IMR-90 (cell line): ENCODE results near the gene PRSS12. TPM values are rescaled to one million over a fixed set of nuclear protein-coding genes. Genes with fewer than 3 reads are reported as not detected.

Experiments
- ATAC-seq: fragments of 200-7000 bp; cut with Tn5 transposase; 2 replicates; pipeline ENCODE4 v1.9.1; 2020; ENCODE audit warnings: low read depth, mild to moderate bottlenecking, moderate library complexity
- BruUV-seq: library from RNA; stranded (reverse); fragments of 400-500 nt; replicated peaks from 2 replicates; lab custom pipeline; 2021; lab: Mats Ljungman, UMichigan
- CTCF ChIA-PET: fragments of 300-600 bp; formaldehyde crosslinking; extraction: SDS; loops from one replicate; lab custom pipeline; 2021; ENCODE audit warnings: antibody characterized with exemption; lab: Yijun Ruan, JAX
- POLR2A ChIA-PET: fragments of 300-600 bp; sonication (Branson Sonifier 250); formaldehyde crosslinking; loops from one replicate; lab custom pipeline; 2022; ENCODE audit warnings: antibody characterized with exemption; ENCODE audit not compliant: unreplicated experiment; lab: Charles Lee
- DNase-seq: peaks from one replicate; pipeline ENCODE4 v3.0.0; 2013
- H2AFZ ChIP-seq: replicated peaks from 2 replicates; pipeline ENCODE3; 2013; ENCODE audit warnings: low read length, mild to moderate bottlenecking; ENCODE audit not compliant: poor library complexity
- H2AK5ac ChIP-seq: 2 replicates; pipeline ENCODE4 v1.6.1; 2013; ENCODE audit warnings: low read depth, low read length, inconsistent platforms
- H2AK9ac ChIP-seq: replicated peaks from 2 replicates; pipeline ENCODE3; 2013; ENCODE audit warnings: mild to moderate bottlenecking, low read depth, low read length, moderate library complexity; ENCODE audit not compliant: poor library complexity
- H2BK120ac ChIP-seq: 2 replicates; pipeline ENCODE4 v1.6.1; 2013; ENCODE audit warnings: low read depth, low read length, inconsistent platforms
- H2BK15ac ChIP-seq: 3 replicates; pipeline ENCODE4 v1.6.1; 2013; ENCODE audit warnings: low read depth, low read length, inconsistent platforms
- H2BK20ac ChIP-seq: 2 replicates; pipeline ENCODE4 v1.6.1; 2013; ENCODE audit warnings: low read depth, mild to moderate bottlenecking, inconsistent platforms, low read length, moderate library complexity
- H2BK5ac ChIP-seq: 2 replicates; pipeline ENCODE4 v1.6.1; 2013; ENCODE audit warnings: mild to moderate bottlenecking, low read depth, low read length, inconsistent platforms; ENCODE audit not compliant: poor library complexity, severe bottlenecking
- H3K14ac ChIP-seq: replicated peaks from 2 replicates; pipeline ENCODE4 v1.6.1; 2013; ENCODE audit warnings: low read depth, low read length, inconsistent platforms
- H3K18ac ChIP-seq: 2 replicates; pipeline ENCODE4 v1.6.1; 2013; ENCODE audit warnings: low read depth, low read length, control low read depth
- H3K23ac ChIP-seq: 2 replicates; pipeline ENCODE4 v1.6.1; 2013; ENCODE audit warnings: low read depth, low read length, inconsistent platforms
- H3K27ac ChIP-seq: 2 replicates; pipeline ENCODE4 v1.5.1; 2013; ENCODE audit warnings: mild to moderate bottlenecking, control low read depth, low read length; ENCODE audit not compliant: insufficient read depth
- H3K27me3 ChIP-seq: 2 replicates; pipeline ENCODE4 v1.6.1; 2013; ENCODE audit warnings: low read length; ENCODE audit not compliant: control insufficient read depth, insufficient read depth
- H3K36me3 ChIP-seq: 2 replicates; pipeline ENCODE4 v1.6.1; 2013; ENCODE audit warnings: low read length, mixed read lengths; ENCODE audit not compliant: control insufficient read depth, insufficient read depth
- H3K4ac ChIP-seq: 2 replicates; pipeline ENCODE4 v1.6.1; 2013; ENCODE audit warnings: low read depth, low read length, inconsistent platforms
- H3K4me1 ChIP-seq: 2 replicates; pipeline ENCODE4 v1.6.1; 2013; ENCODE audit warnings: low read length, mixed read lengths; ENCODE audit not compliant: control insufficient read depth, insufficient read depth
- H3K4me2 ChIP-seq: 2 replicates; pipeline ENCODE4 v1.6.1; 2013; ENCODE audit warnings: low read depth, mild to moderate bottlenecking, control low read depth, low read length, moderate library complexity
- H3K4me3 ChIP-seq: 2 replicates; pipeline ENCODE4 v1.5.1; 2013; ENCODE audit warnings: low read depth, mild to moderate bottlenecking, control low read depth, low read length, moderate library complexity; ENCODE audit not compliant: insufficient read depth
- H3K56ac ChIP-seq: 2 replicates; pipeline ENCODE4 v1.6.1; 2013; ENCODE audit warnings: low read length, inconsistent platforms; ENCODE audit not compliant: insufficient read depth; ENCODE audit errors: extremely low read depth
- H3K79me1 ChIP-seq, 2 experiments: 2 replicates each; pipeline ENCODE4 v1.6.1; 2013; ENCODE audit warnings: low read length in 2 of 2, inconsistent platforms in 1 of 2, low read depth in 1 of 2
- H3K9ac ChIP-seq: 2 replicates; pipeline ENCODE4 v1.6.1; 2013; ENCODE audit warnings: low read depth, low read length, control low read depth
- H3K9me1 ChIP-seq: 2 replicates; pipeline ENCODE4 v1.6.1; 2013; ENCODE audit warnings: low read length, inconsistent platforms; ENCODE audit not compliant: insufficient read depth
- H3K9me3 ChIP-seq: 2 replicates; pipeline ENCODE4 v1.6.1; 2013; ENCODE audit warnings: low read length; ENCODE audit not compliant: control insufficient read depth, insufficient read depth
- H4K20me1 ChIP-seq: 2 replicates; pipeline ENCODE4 v1.6.1; 2013; ENCODE audit warnings: low read length, inconsistent platforms; ENCODE audit not compliant: insufficient read depth
- H4K5ac ChIP-seq: 2 replicates; pipeline ENCODE4 v1.6.1; 2013; ENCODE audit warnings: mild to moderate bottlenecking, low read depth, low read length, control low read depth
- H4K8ac ChIP-seq, 2 experiments: 2 replicates each; pipeline ENCODE4 v1.6.1; 2013; ENCODE audit warnings: low read depth in 2 of 2, low read length in 2 of 2, control low read depth in 1 of 2, inconsistent platforms in 1 of 2
- H4K91ac ChIP-seq: 2 replicates; pipeline ENCODE4 v1.6.1; 2013; ENCODE audit warnings: low read depth, low read length, inconsistent platforms; ENCODE audit not compliant: insufficient read depth
- BHLHE40 ChIP-seq: fragments of 150-350 bp; IDR thresholded peaks from 2 replicates; pipeline ENCODE4 v1.6.1; 2016; ENCODE audit warnings: mild to moderate bottlenecking, low read depth, low read length
- CEBPB ChIP-seq: IDR thresholded peaks from 2 replicates; pipeline ENCODE4 v1.6.1; 2012; ENCODE audit warnings: low read depth, low read length, improper control_type of control experiment
- MAFK ChIP-seq: IDR thresholded peaks from 2 replicates; pipeline ENCODE4 v1.6.1; 2012; ENCODE audit warnings: low read depth, low read length, improper control_type of control experiment
- MAZ ChIP-seq: IDR thresholded peaks from 2 replicates; pipeline ENCODE4 v1.6.1; 2012; ENCODE audit warnings: low read depth, mild to moderate bottlenecking, low read length, improper control_type of control experiment, moderate library complexity, borderline replicate concordance
- MXI1 ChIP-seq: IDR thresholded peaks from 2 replicates; pipeline ENCODE4 v1.6.1; 2012; ENCODE audit warnings: low read depth, mild to moderate bottlenecking, low read length, moderate library complexity, borderline replicate concordance
- POLR2A ChIP-seq: IDR thresholded peaks from 2 replicates; pipeline ENCODE4 v1.6.1; 2012; ENCODE audit warnings: mild to moderate bottlenecking, low read depth, low read length
- RAD21 ChIP-seq: IDR thresholded peaks from 2 replicates; pipeline ENCODE4 v1.6.1; 2012; ENCODE audit warnings: low read length, improper control_type of control experiment
- RCOR1 ChIP-seq: IDR thresholded peaks from 2 replicates; pipeline ENCODE4 v1.6.1; 2012; ENCODE audit warnings: mild to moderate bottlenecking, low read length, improper control_type of control experiment; ENCODE audit not compliant: insufficient replicate concordance
- RFX5 ChIP-seq: IDR thresholded peaks from 2 replicates; pipeline ENCODE4 v1.8.0; 2012; ENCODE audit warnings: low read depth, mild to moderate bottlenecking, low read length, moderate library complexity
- WGBS, 2 experiments: methylation state at CpG; one replicate each; pipeline versions ENCODE4 v1.1.5 to v1.1.7; 2013; ENCODE audit warnings: missing lambda C conversion rate in 2 of 2; ENCODE audit not compliant: insufficient read length in 1 of 2; ENCODE audit errors: extremely low coverage in 2 of 2; 5-methylcytosine and 5-hydroxymethylcytosine counted together
- dilution Hi-C: fragments of 300-500 bp; cut with HindIII; formaldehyde crosslinking; loops from one replicate; pipeline ENCODE4 v1.14.3; 2018; ENCODE audit warnings: low sequenced_read_pairs; ENCODE audit not compliant: unreplicated experiment
- in situ Hi-C: fragments of 300-500 bp; cut with MboI; formaldehyde crosslinking; loops from 3 replicates; pipeline ENCODE4 v1.14.3; 2019; ENCODE audit warnings: low sequenced_read_pairs, inconsistent platforms, mixed read lengths
- intact Hi-C: fragments of 100-400 bp; cut with micrococcal nuclease; formaldehyde crosslinking; loops from 2 replicates; pipeline ENCODE4 v1.10.0; 2022
- polyA plus RNA-seq, 3 experiments: library from polyadenylated mRNA; depleted of rRNA; stranded (reverse); fragments of >200 nt; gene quantifications; 2 replicates each; pipeline ENCODE4 v1.2.3, GENCODE V29; 2012; ENCODE audit warnings: low replicate concordance in 1 of 3
- total RNA-seq: library from RNA; depleted of rRNA; stranded (reverse); fragments of >200 nt; gene quantifications from 2 replicates; pipeline ENCODE4 v1.2.3, GENCODE V29; 2012
- TF ChIP-seq, protein P1 (sequence below): fragments of 150-350 bp; IDR thresholded peaks from 2 replicates; pipeline ENCODE4 v1.6.1; 2017; ENCODE audit warnings: mild to moderate bottlenecking, antibody characterized with exemption, low read length, low read depth
- TF ChIP-seq, protein P2 (sequence below): conservative IDR thresholded peaks from 2 replicates; pipeline ENCODE4 v1.5.1; 2012; ENCODE audit warnings: mild to moderate bottlenecking, low read depth, low read length, improper control_type of control experiment
- TF ChIP-seq, protein P3 (sequence below): fragments of 150-350 bp; IDR thresholded peaks from 2 replicates; pipeline ENCODE4 v1.6.1; 2016; ENCODE audit warnings: low read depth, mild to moderate bottlenecking, low read length, moderate library complexity, borderline replicate concordance

PRSS12 gene
- total and polyA plus RNA-seq, 2 of the 4 experiments (the other 2 are of a cell fraction), result 51.1 to 71.5 TPM

DNA sequence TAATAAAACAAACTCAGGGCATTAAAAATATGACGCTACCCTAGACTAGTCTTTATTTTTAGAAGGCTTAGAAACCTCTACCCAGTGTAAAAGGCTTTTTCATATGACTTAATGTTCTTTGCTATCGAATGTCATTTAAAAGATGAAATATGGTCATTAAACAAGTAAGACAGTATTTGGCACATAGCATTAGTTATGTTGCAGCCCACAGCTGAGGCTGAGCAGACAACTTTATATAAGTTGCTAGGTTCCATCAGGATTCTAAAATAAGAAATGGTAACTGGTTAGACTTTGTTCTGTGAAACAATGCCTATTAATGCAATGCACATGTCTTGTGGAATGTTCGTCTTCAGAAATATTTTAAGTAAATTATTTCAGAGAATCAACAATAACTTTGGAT is 10.4 kb upstream of the PRSS12 start:
- intact Hi-C loops (no loop called here), in situ Hi-C loops (no loop called here), dilution Hi-C loops (no loop called here)
- ChIA-PET POLR2A (no interaction called here), CTCF (interaction anchor here (3.4 kb wide), 1 partner anchor 10 kb away, joined by 17 read pairs; the partner anchor contains the start of gene PRSS12)
- TF ChIP-seq CEBPB, result no peak
- no peak for TF ChIP-seq MXI1
- TF ChIP-seq, protein P1, sequence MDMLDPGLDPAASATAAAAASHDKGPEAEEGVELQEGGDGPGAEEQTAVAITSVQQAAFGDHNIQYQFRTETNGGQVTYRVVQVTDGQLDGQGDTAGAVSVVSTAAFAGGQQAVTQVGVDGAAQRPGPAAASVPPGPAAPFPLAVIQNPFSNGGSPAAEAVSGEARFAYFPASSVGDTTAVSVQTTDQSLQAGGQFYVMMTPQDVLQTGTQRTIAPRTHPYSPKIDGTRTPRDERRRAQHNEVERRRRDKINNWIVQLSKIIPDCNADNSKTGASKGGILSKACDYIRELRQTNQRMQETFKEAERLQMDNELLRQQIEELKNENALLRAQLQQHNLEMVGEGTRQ, result no peak
- TF ChIP-seq BHLHE40, result no peak
- TF ChIP-seq, protein P2, sequence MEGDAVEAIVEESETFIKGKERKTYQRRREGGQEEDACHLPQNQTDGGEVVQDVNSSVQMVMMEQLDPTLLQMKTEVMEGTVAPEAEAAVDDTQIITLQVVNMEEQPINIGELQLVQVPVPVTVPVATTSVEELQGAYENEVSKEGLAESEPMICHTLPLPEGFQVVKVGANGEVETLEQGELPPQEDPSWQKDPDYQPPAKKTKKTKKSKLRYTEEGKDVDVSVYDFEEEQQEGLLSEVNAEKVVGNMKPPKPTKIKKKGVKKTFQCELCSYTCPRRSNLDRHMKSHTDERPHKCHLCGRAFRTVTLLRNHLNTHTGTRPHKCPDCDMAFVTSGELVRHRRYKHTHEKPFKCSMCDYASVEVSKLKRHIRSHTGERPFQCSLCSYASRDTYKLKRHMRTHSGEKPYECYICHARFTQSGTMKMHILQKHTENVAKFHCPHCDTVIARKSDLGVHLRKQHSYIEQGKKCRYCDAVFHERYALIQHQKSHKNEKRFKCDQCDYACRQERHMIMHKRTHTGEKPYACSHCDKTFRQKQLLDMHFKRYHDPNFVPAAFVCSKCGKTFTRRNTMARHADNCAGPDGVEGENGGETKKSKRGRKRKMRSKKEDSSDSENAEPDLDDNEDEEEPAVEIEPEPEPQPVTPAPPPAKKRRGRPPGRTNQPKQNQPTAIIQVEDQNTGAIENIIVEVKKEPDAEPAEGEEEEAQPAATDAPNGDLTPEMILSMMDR, result no peak
- TF ChIP-seq MAFK, result no peak
- TF ChIP-seq POLR2A, result no peak
- TF ChIP-seq, protein P3, sequence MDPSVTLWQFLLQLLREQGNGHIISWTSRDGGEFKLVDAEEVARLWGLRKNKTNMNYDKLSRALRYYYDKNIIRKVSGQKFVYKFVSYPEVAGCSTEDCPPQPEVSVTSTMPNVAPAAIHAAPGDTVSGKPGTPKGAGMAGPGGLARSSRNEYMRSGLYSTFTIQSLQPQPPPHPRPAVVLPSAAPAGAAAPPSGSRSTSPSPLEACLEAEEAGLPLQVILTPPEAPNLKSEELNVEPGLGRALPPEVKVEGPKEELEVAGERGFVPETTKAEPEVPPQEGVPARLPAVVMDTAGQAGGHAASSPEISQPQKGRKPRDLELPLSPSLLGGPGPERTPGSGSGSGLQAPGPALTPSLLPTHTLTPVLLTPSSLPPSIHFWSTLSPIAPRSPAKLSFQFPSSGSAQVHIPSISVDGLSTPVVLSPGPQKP, result no peak
- no peak for TF ChIP-seq RAD21
- no peak for TF ChIP-seq RCOR1
- no peak for TF ChIP-seq MAZ
- TF ChIP-seq RFX5, result no peak
- H4K8ac ChIP-seq, result no peak overlapping the region
- no peak overlapping the region for H3K4ac ChIP-seq
- H3K56ac ChIP-seq, result no peak overlapping the region
- H2AFZ ChIP-seq, result no peak overlapping the region
- H4K91ac ChIP-seq, result no peak overlapping the region
- BruUV-seq, result no TSS peak
- no peaks in the 10 kb centered on the region for H3K79me1 ChIP-seq
- H3K36me3 ChIP-seq, result no peaks in the 10 kb centered on the region
- H3K27ac ChIP-seq, result no peak overlapping the region
- no peaks in the 10 kb centered on the region for H3K9me1 ChIP-seq
- DNase-seq (no peak), ATAC-seq (no peak)
- no peak overlapping the region for H3K14ac ChIP-seq
- H2AK5ac ChIP-seq, result no peak overlapping the region
- H3K9ac ChIP-seq, result no peak overlapping the region
- H4K20me1 ChIP-seq, result no peaks in the 10 kb centered on the region
- H2BK5ac ChIP-seq, result no peak overlapping the region
- no peak overlapping the region for H3K18ac ChIP-seq
- H2BK15ac ChIP-seq, result no peak overlapping the region
- H3K4me3 ChIP-seq, result no peak overlapping the region
- no peak overlapping the region for H2BK20ac ChIP-seq
- no peak overlapping the region for H4K5ac ChIP-seq
- H3K4me1 ChIP-seq, result peaks cover 3% of the 10 kb centered on the region
- no peak overlapping the region for H3K4me2 ChIP-seq
- no peak overlapping the region for H2BK120ac ChIP-seq
- H3K23ac ChIP-seq, result no peak overlapping the region
- WGBS, 2 experiments, result no CpG with 5 or more reads among the region's 3 CpGs
- no peaks in the 10 kb centered on the region for H3K27me3 ChIP-seq
- no peak overlapping the region for H2AK9ac ChIP-seq
- H3K9me3 ChIP-seq, result no peaks in the 10 kb centered on the region
